CD4-positive, alpha-beta memory T cell (primary cell): ENCODE measurements around the gene MYOM1. TPM values are rescaled to one million over a fixed set of nuclear protein-coding genes. Genes with fewer than 3 reads are reported as not detected.
"Not testable (repeated sequence)": the region's sequence is repeated elsewhere in the genome, so short reads cannot be mapped to it uniquely, and the experiment has no call there.

Experiments used
- CTCF ChIA-PET: fragments of 350-600 bp; sonication (Branson Sonifier 250); formaldehyde crosslinking; loops from one replicate; lab custom pipeline; 2021; ENCODE audit warnings: inconsistent platforms; ENCODE audit not compliant: partially characterized antibody; lab: Charles Lee
- POLR2A ChIA-PET: fragments of 350-600 bp; sonication (Branson Sonifier 250); formaldehyde crosslinking; loops from one replicate; lab custom pipeline; 2021; ENCODE audit not compliant: partially characterized antibody; lab: Charles Lee
- DNase-seq, 5 donors: peaks; one replicate each; pipeline versions ENCODE4 v3.0.0 to v3.0.0-alpha.2; 2020 to 2022; ENCODE audit warnings: mixed read lengths in 1 of 5
- H3K27ac ChIP-seq: one replicate; pipeline ENCODE4 v1.7.0; 2013; ENCODE audit warnings: low read depth, low read length
- H3K27me3 ChIP-seq: 2 replicates; pipeline ENCODE4 v1.7.0; 2013; ENCODE audit warnings: mild to moderate bottlenecking, low read length, moderate library complexity; ENCODE audit not compliant: insufficient read depth
- H3K36me3 ChIP-seq: 2 replicates; pipeline ENCODE4 v1.7.0; 2013; ENCODE audit warnings: mild to moderate bottlenecking, low read length, moderate library complexity; ENCODE audit not compliant: insufficient read depth
- H3K4me1 ChIP-seq: 2 replicates; pipeline ENCODE4 v1.7.0; 2013; ENCODE audit warnings: mild to moderate bottlenecking, low read length, moderate library complexity; ENCODE audit not compliant: insufficient read depth
- H3K4me3 ChIP-seq, 2 donors: one replicate each; pipeline ENCODE4 v1.7.0; 2013; ENCODE audit warnings: low read length in 2 of 2, mild to moderate bottlenecking in 1 of 2
- H3K9me3 ChIP-seq, 2 donors: one replicate each; pipeline ENCODE4 v1.7.0; 2013; ENCODE audit warnings: low read length in 2 of 2, control low read depth in 1 of 2; ENCODE audit not compliant: control insufficient read depth in 1 of 2
- H3K27ac Mint-ChIP-seq, 7 donors: one replicate each; pipeline ENCODE4 v1.8.0; 2020 to 2021; ENCODE audit warnings: mixed read lengths in 7 of 7, mild to moderate bottlenecking in 6 of 7, inconsistent platforms in 3 of 7, moderate library complexity in 3 of 7
- H3K27me3 Mint-ChIP-seq, 2 donors: one replicate each; pipeline ENCODE4 v1.8.0; 2020 to 2021; ENCODE audit warnings: mixed read lengths in 2 of 2
- H3K36me3 Mint-ChIP-seq, 2 donors: one replicate each; pipeline ENCODE4 v1.8.0; 2020 to 2021; ENCODE audit warnings: mixed read lengths in 2 of 2, inconsistent platforms in 1 of 2, mild to moderate bottlenecking in 1 of 2
- H3K4me1 Mint-ChIP-seq, 4 donors: one replicate each; pipeline ENCODE4 v1.8.0; 2020 to 2021; ENCODE audit warnings: mixed read lengths in 4 of 4, mild to moderate bottlenecking in 1 of 4
- H3K4me3 Mint-ChIP-seq, 8 donors: one replicate each; pipeline ENCODE4 v1.8.0; 2020 to 2021; ENCODE audit warnings: mixed read lengths in 8 of 8, mild to moderate bottlenecking in 7 of 8, moderate library complexity in 6 of 8, inconsistent platforms in 3 of 8
- H3K9me3 Mint-ChIP-seq, 8 donors: one replicate each; pipeline ENCODE4 v1.8.0; 2020 to 2021; ENCODE audit warnings: mixed read lengths in 8 of 8, mild to moderate bottlenecking in 5 of 8, inconsistent platforms in 3 of 8, moderate library complexity in 1 of 8
- intact Hi-C: fragments of 100-400 bp; cut with micrococcal nuclease; formaldehyde crosslinking; loops from one replicate; pipeline ENCODE4 v1.15.1; 2023
- polyA plus RNA-seq, 2 donors: library from polyadenylated mRNA; unstranded; fragments of 300-500 nt; fragmentation: Illumina TruSeq; gene quantifications; one replicate each; pipeline ENCODE4 v1.2.3, GENCODE V29; 2021
- total RNA-seq, 2 experiments: library from RNA; stranded (reverse); gene quantifications; one replicate each; pipeline ENCODE4 v1.2.3, GENCODE V29; 2021

Gene MYOM1
- total and polyA plus RNA-seq, 4 experiments from 2014 or later, result 0.09 to 4.2 (median 1.8) TPM

DNA sequence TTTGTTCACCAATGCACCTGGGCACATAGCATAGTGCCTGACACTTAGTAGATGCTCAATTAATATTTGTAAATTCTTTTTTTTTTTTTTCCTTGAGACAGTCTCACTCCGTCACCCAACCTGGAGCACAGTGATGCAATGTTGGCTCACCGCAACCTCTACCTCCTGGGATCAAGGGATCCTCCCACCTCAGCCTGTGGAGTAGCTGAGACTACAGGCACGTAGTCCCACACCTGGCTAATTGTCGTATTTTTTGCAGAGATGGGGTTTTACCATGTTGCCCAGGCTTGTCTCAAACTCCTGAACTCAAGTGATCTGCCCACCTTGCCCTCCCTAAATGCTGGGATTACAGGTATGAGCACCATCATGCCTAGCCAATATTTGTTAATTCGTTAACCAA is 183.7 kb downstream of the MYOM1 start:
- H3K4me1 Mint-ChIP-seq, result peaks cover 6 to 20% (median 8%) of the 10 kb centered on the region in 4 donors
- POLR2A ChIA-PET, result interaction anchor here (0.7 to 2.5 kb wide), 4 partner anchors 17 to 36 kb away, joined by 3 to 22 read pairs (median 4); no protein-coding TSS in a partner anchor
- H3K27ac ChIP-seq, result no peak overlapping the region

GRCh38 chr18:3035635-3036034 is 184.1 kb downstream of the MYOM1 start:
- Histone ChIP-seq H3K27me3 (no peaks in the 10 kb centered on the region), H3K4me3 (no peak overlapping the region), H3K36me3 (no peaks in the 10 kb centered on the region), H3K4me1 (peaks cover 8% of the 10 kb centered on the region), H3K9me3 (no peaks in the 10 kb centered on the region), H3K27ac (no peak overlapping the region)
- peaks cover 6 to 20% (median 8%) of the 10 kb centered on the region in 4 donors for H3K4me1 Mint-ChIP-seq
- ChIA-PET CTCF (interaction anchor here (0.9 kb wide), 1 partner anchor 27 kb away, joined by 3 read pairs; no protein-coding TSS in a partner anchor), POLR2A (interaction anchor here (0.9 to 2.5 kb wide), 2 partner anchors 26 to 35 kb away, joined by 3 to 22 read pairs; no protein-coding TSS in a partner anchor)
- H3K36me3 Mint-ChIP-seq, result no peaks in the 10 kb centered on the region
- no peaks in the 10 kb centered on the region for H3K27me3 Mint-ChIP-seq
- no peaks in the 10 kb centered on the region for H3K9me3 Mint-ChIP-seq
- H3K4me3 Mint-ChIP-seq, result no peak overlapping the region
- DNase-seq, result no peak
- no peak overlapping the region for H3K27ac Mint-ChIP-seq
- intact Hi-C loops, result loop anchor here (2.0 kb wide), 1 partner anchor 27 kb away; no protein-coding TSS in a partner anchor

More for the DNA sequence above, 183.7 kb downstream of the MYOM1 start:
- no peak for DNase-seq
- Histone ChIP-seq H3K36me3 (no peaks in the 10 kb centered on the region), H3K4me3 (no peak overlapping the region), H3K4me1 (peaks cover 8% of the 10 kb centered on the region), H3K27me3 (no peaks in the 10 kb centered on the region), H3K9me3 (no peaks in the 10 kb centered on the region)
- Mint-ChIP-seq H3K4me3 (no peak overlapping the region), H3K36me3 (no peaks in the 10 kb centered on the region), H3K9me3 (no peaks in the 10 kb centered on the region), H3K27me3 (no peaks in the 10 kb centered on the region), H3K27ac (no peak overlapping the region)
- CTCF ChIA-PET, result interaction anchor here (2.5 kb wide), 1 partner anchor 27 kb away, joined by 24 read pairs; no protein-coding TSS in a partner anchor
- intact Hi-C loops, result loop anchor here (2.0 kb wide), 1 partner anchor 27 kb away; no protein-coding TSS in a partner anchor

GRCh38 chr18:3032721-3033120 is 187.0 kb downstream of the MYOM1 start:
- H3K27me3 Mint-ChIP-seq, result no peaks in the 10 kb centered on the region
- CTCF ChIA-PET, result no interaction called here
- H3K36me3 Mint-ChIP-seq, result no peaks in the 10 kb centered on the region
- intact Hi-C loops, result no loop called here
- POLR2A ChIA-PET, result no interaction called here
- H3K36me3 ChIP-seq, result no peaks in the 10 kb centered on the region
- no peaks in the 10 kb centered on the region for H3K27me3 ChIP-seq
- H3K4me1 Mint-ChIP-seq, result peaks cover 5% of the 10 kb centered on the region in 4 donors
- no peak overlapping the region for H3K4me3 ChIP-seq
- DNase-seq, result no peak
- H3K9me3 ChIP-seq, result no peaks in the 10 kb centered on the region
- H3K9me3 Mint-ChIP-seq, result no peaks in the 10 kb centered on the region
- peaks cover 7% of the 10 kb centered on the region for H3K4me1 ChIP-seq
- H3K4me3 Mint-ChIP-seq, result no peak overlapping the region
- H3K27ac Mint-ChIP-seq, result no peak overlapping the region
- H3K27ac ChIP-seq, result no peak overlapping the region

DNA sequence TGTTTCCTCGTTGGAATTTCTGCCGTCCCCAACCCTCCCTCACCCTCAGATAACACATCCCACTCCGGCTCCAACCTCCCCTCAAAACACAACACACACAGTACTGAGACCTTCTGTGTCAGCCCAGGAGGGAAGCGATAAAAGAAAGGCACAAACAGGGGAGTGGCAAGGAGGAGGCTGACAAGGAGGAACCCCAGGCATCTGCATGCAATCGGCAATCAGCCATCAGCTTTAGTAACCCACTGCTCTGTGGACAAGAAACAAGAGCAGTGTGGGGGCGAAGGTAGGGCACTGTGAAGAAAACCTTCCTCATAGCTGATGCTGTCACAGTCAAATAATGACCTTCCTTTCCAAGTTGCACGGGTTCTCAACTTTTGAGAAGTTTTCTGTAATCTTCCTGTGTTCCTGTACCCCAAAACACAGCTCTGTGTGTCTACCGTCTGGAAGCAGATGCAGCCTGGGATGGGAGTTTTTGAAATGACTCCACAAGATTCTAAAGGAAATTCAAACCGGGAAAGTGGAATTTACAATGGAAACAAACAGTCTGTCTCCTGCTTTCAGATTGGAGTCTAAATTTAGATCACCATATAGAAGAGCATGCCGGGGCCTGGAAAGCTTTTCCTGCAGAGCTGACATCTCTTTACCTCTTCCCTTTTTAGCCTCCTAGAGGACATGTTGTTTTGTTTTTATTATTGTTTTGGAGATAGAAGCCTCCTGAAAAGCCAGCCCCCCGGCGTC is 190.4 kb downstream of the MYOM1 start:
- Mint-ChIP-seq H3K4me1 (peaks cover 0 to 3% (median 0%) of the 10 kb centered on the region in 4 donors), H3K4me3 (no peak overlapping the region), H3K36me3 (no peaks in the 10 kb centered on the region), H3K27ac (no peak overlapping the region), H3K9me3 (no peaks in the 10 kb centered on the region), H3K27me3 (no peaks in the 10 kb centered on the region)
- H3K4me3 ChIP-seq, result no peak overlapping the region
- no peak overlapping the region for H3K27ac ChIP-seq
- ChIA-PET CTCF (interaction anchor here (0.5 to 0.8 kb wide), 2 partner anchors 10 to 34 kb away, joined by 3 read pairs; no protein-coding TSS in a partner anchor), POLR2A (no interaction called here)
- DNase-seq, result no peak
- H3K36me3 ChIP-seq, result no peaks in the 10 kb centered on the region
- no peaks in the 10 kb centered on the region for H3K9me3 ChIP-seq
- H3K27me3 ChIP-seq, result no peaks in the 10 kb centered on the region
- intact Hi-C loops, result no loop called here
- no peaks in the 10 kb centered on the region for H3K4me1 ChIP-seq

- intact Hi-C loops, H3K4me3 ChIP-seq, H3K9me3 ChIP-seq, H3K36me3 ChIP-seq, H3K9me3 Mint-ChIP-seq, H3K27ac ChIP-seq, H3K27me3 ChIP-seq, H3K27ac Mint-ChIP-seq, H3K4me3 Mint-ChIP-seq, DNase-seq, H3K4me1 Mint-ChIP-seq, H3K4me1 ChIP-seq, H3K27me3 Mint-ChIP-seq, H3K36me3 Mint-ChIP-seq, CTCF ChIA-PET: not testable (repeated sequence)
- POLR2A ChIA-PET, result interaction anchor here (1.2 kb wide), 1 partner anchor 29 kb away, joined by 3 read pairs; no protein-coding TSS in a partner anchor
These were observed 191.7 kb downstream of the MYOM1 start for GRCh38 chr18:3028115-3028514.

DNA sequence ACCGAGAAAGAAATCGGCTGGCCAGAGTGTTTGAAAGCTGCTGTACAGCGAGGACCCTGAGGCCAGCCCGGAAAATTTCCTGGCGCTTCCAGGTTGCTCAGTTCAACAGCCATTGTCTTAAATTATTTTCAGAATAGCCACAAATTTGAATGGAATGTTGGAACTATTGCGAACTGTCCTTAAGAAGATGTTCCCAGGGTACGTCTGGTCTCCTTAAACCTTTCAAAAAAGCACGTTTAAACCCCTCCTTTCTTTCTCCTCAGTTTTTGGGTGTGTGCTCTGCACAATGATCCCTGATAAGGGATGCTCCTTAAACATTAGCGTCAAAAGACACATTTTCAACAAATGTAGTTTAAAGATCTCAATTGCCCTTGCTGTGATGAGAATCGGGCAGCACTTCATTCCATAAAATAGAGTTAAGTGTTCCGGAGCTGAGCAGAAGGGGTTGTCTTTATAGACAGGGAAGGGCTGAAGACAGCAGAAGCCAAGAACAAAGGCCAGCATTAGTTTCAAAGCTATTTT is 192.3 kb downstream of the MYOM1 start:
- POLR2A ChIA-PET, result interaction anchor here (1.2 kb wide), 1 partner anchor 30 kb away, joined by 3 read pairs; no protein-coding TSS in a partner anchor
- DNase-seq, result no peak
- Mint-ChIP-seq H3K27ac (no peak overlapping the region), H3K27me3 (no peaks in the 10 kb centered on the region), H3K36me3 (no peaks in the 10 kb centered on the region), H3K4me3 (no peak overlapping the region), H3K9me3 (no peaks in the 10 kb centered on the region), H3K4me1 (peaks cover 0 to 3% (median 0%) of the 10 kb centered on the region in 4 donors)
- H3K27ac ChIP-seq, result no peak overlapping the region
- H3K27me3 ChIP-seq, result no peaks in the 10 kb centered on the region
- no peaks in the 10 kb centered on the region for H3K9me3 ChIP-seq
- H3K4me3 ChIP-seq, result no peak overlapping the region
- no peaks in the 10 kb centered on the region for H3K4me1 ChIP-seq
- CTCF ChIA-PET, result no interaction called here
- intact Hi-C loops, result no loop called here
- H3K36me3 ChIP-seq, result no peaks in the 10 kb centered on the region

- DNase-seq, result no peak
- ChIA-PET POLR2A (no interaction called here), CTCF (no interaction called here)
- H3K27ac ChIP-seq, result no peak overlapping the region
- no peaks in the 10 kb centered on the region for H3K36me3 Mint-ChIP-seq
- H3K4me3 ChIP-seq, result no peak overlapping the region
- no peaks in the 10 kb centered on the region for H3K27me3 ChIP-seq
- H3K27ac Mint-ChIP-seq, result peak overlapping the region in 1 of 7 donors; percentile 30
- H3K9me3 ChIP-seq, result no peaks in the 10 kb centered on the region
- H3K4me1 ChIP-seq, result no peaks in the 10 kb centered on the region
- no peaks in the 10 kb centered on the region for H3K9me3 Mint-ChIP-seq
- H3K4me1 Mint-ChIP-seq, result peaks cover 0 to 3% (median 0%) of the 10 kb centered on the region in 4 donors
- H3K4me3 Mint-ChIP-seq, result no peak overlapping the region
- intact Hi-C loops, result no loop called here
- H3K27me3 Mint-ChIP-seq, result no peaks in the 10 kb centered on the region
- no peaks in the 10 kb centered on the region for H3K36me3 ChIP-seq
These were observed 194.2 kb downstream of the MYOM1 start for GRCh38 chr18:3025544-3025943.
